Measurements from ENCODE around the gene SYNGAP1.
"Not testable (repeated sequence)": the region's sequence is repeated elsewhere in the genome, so short reads cannot be mapped to it uniquely, and the experiment has no call there.

SYNGAP1 gene

DNA sequence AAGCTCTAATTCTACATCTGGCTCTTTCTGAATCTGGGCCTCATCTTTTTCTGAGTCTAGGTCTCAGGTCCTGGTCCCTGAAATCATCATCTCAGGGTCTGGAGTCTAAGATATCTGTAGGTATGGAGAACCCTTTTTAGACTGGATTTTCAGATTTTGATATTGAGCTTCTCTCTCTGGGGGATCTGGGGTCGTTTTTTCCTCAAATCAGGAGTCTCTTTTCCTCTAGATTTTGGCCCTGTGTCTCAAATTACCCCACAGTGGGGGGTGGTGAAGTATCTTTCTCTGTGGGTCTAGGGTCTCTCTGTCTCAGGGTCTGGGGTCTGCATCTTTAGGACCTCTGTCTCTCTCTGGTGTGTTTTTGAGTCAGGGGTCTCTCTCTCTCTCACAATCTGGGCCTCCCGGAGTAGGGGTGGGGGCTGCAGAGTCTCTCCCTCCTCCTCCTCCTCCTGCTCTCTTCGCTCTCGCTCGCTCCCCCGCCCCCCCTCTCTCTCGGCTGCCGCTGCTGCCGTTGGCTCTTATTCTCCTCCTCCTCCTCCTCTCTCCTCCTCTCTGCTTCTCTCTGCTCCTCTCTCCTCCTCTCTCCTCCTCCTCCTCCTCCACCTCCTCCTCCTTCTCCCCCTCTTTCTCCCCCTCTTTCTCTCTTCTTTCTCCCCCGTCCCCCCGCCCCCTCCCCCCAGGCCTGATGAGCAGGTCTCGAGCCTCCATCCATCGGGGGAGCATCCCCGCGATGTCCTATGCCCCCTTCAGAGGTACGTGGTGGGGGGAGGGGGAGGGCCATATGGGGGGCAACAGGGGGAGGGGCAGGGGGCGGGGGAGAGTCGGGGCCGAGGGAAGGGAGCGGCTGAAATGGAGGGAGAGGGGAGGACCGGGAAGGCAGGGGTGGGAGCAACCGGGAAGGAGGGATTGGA is at the start of gene SYNGAP1:
Gene SYNGAP1, plus strand, starts transcription at position 486 of the 911 bp plus-strand sequence. Its CDS starts 200 bp downstream, at position 686.
- Histone ChIP-seq H3K27me3 (ENCODE audit: control insufficient read depth, insufficient read depth, low read length) (peaks cover 4% of the 10 kb centered on the region), H3K36me3 (ENCODE audit: control insufficient read depth, insufficient read depth, low read length) (no peaks in the 10 kb centered on the region), H3K9ac (ENCODE audit: low read length) (peak within 1 kb of the TSS; percentile 80), H3K4me3 (ENCODE audit: low read length) (no peak within 1 kb of the TSS), H3K4me1 (ENCODE audit: control insufficient read depth, insufficient read depth, low read length) (peaks cover 32% of the 10 kb centered on the region), H3K9me3 (ENCODE audit: control insufficient read depth, low read length) (no peaks in the 10 kb centered on the region)

DNA sequence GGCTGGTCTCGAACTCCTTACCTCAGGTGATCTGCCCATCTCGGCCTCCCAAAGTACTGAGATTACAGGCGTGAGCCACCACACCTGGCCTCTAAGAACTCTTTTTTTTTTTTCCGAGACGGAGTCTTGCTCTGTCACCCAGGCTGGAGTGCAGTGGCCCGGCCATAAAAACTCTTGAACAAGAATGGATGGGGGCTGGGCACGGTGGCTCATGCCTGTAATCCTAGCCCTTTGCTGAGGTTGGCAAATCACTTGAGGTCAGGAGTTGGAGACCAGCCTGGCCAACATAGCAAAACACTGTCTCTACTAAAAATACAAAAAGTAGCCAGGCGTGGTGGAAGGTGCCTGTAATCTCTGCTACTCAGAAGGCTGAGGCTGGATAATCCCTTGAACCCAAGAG is 48.0 kb upstream of the SYNGAP1 start:
- H3K9me3 ChIP-seq (ENCODE audit: control insufficient read depth, low read length); H3K27me3 ChIP-seq (ENCODE audit: control insufficient read depth, insufficient read depth, low read length); H3K4me3 ChIP-seq (ENCODE audit: low read length); H3K36me3 ChIP-seq (ENCODE audit: control insufficient read depth, insufficient read depth, low read length); H3K9ac ChIP-seq (ENCODE audit: low read length): not testable (repeated sequence)
- peaks cover 23% of the 10 kb centered on the region for H3K4me1 ChIP-seq (ENCODE audit: control insufficient read depth, insufficient read depth, low read length)

DNA sequence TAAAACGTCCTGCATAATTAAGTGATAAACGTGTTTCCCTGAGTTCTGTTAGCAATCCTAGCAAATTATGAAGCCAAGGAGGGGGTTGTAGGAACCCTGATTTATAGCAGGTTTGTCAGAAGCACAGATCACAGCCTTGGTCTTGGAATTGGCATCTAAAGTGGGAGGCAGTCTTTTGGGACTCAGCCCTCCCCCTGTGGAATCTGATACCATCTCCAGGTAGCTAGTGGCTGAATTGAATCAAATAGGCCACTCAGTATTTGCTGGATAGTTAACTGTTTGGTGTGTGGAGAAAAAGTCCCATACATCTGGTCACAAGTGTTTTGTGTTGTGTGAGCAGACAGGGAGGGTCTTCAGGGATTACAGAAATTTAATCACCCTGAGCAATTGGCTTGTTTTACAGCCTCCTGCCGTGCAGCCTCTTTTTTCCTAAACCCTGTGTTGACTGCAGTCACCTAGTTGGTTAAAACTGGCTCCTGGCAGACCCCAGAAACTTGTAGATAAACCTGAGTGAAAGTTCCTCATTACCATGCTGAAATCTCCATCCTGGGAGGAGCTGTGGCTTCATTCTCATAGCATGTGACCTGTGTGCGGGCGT is 47.2 kb upstream of the SYNGAP1 start:
- H3K9ac ChIP-seq (ENCODE audit: low read length), result no peak overlapping the region
- no peaks in the 10 kb centered on the region for H3K9me3 ChIP-seq (ENCODE audit: control insufficient read depth, low read length)
- no peaks in the 10 kb centered on the region for H3K27me3 ChIP-seq (ENCODE audit: control insufficient read depth, insufficient read depth, low read length)
- H3K36me3 ChIP-seq (ENCODE audit: control insufficient read depth, insufficient read depth, low read length), result no peaks in the 10 kb centered on the region
- peaks cover 23% of the 10 kb centered on the region for H3K4me1 ChIP-seq (ENCODE audit: control insufficient read depth, insufficient read depth, low read length)
- no peak overlapping the region for H3K4me3 ChIP-seq (ENCODE audit: low read length)

DNA sequence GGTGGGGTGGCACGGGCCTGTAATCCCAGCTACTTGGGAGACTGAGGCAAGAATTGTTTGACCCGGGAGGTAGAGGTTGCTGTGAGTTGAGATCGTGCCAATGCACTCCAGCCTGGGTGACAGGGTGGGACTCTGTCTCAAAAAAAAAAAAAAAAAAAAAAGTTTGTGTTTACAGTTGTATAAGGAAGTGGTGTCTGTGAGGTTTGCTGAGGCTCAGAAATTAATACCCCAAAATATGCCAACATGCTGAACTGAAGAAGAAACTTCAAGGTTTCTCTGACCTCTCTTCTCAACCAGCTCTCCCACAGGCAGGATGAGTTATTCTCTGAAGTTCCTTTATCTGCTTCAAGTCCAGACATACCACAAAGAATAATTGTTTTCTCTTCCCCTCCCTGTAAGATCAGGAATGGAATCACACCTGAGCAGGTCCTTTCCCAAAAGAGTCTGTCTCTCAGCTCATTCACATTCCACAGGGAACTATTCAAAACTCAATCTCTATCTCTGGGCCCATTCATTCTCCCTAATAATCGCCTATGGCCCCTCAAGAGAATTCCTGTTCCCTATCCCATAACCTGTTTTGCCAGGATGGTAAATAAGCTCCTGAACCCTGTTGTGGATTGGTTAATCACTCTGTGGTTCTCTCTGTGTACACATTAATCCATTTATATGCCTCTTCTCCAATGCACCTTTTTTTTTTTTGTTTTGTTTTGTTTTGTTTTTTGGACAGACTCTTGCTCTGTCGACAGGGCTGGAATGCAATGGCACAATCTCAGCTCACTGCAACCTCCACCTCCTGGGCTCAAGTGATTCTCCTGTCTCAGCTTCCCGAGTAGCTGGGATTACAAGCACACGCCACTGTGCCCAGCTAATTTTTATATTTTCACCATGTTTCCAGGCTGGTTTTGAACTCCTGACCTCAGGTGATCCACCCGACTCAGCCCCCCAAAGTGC is 45.6 kb upstream of the SYNGAP1 start:
- no peak overlapping the region for H3K4me3 ChIP-seq (ENCODE audit: low read length)

DNA sequence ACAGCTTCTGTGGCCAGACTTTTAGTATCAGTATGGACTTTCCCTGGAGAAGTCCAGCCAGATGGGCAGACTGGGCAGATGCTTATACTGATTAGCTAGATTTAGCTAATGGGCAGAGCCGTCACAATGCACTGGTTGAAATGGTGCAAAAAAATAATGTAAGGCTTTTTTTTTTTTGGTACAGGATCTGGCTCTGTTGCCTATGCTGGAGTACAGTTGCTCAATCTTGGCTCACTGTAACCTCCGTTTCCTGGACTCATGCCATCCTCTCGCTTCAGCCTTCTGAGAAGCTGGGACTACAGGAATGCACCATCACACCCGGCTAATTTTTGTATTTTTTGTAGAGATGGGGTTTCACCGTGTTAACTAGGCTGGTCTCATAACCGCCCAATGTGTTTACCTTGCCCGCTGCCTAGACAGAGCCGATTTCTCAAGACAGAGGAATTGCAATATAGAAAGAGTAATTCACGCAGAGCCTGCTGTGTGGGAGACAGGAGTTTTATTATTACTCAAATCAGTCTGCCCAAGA is 44.7 kb upstream of the SYNGAP1 start:
- H3K27me3 ChIP-seq (ENCODE audit: control insufficient read depth, insufficient read depth, low read length), result no peaks in the 10 kb centered on the region
- no peaks in the 10 kb centered on the region for H3K9me3 ChIP-seq (ENCODE audit: control insufficient read depth, low read length)
- no peak overlapping the region for H3K9ac ChIP-seq (ENCODE audit: low read length)
- H3K4me3 ChIP-seq (ENCODE audit: low read length), result no peak overlapping the region
- no peaks in the 10 kb centered on the region for H3K36me3 ChIP-seq (ENCODE audit: control insufficient read depth, insufficient read depth, low read length)
- H3K4me1 ChIP-seq (ENCODE audit: control insufficient read depth, insufficient read depth, low read length), result peaks cover 23% of the 10 kb centered on the region

More for the DNA sequence above, 45.6 kb upstream of the SYNGAP1 start:
- Histone ChIP-seq H3K36me3 (ENCODE audit: control insufficient read depth, insufficient read depth, low read length) (no peaks in the 10 kb centered on the region), H3K9ac (ENCODE audit: low read length) (no peak overlapping the region), H3K4me1 (ENCODE audit: control insufficient read depth, insufficient read depth, low read length) (peaks cover 23% of the 10 kb centered on the region), H3K27me3 (ENCODE audit: control insufficient read depth, insufficient read depth, low read length) (no peaks in the 10 kb centered on the region), H3K9me3 (ENCODE audit: control insufficient read depth, low read length) (no peaks in the 10 kb centered on the region)

DNA sequence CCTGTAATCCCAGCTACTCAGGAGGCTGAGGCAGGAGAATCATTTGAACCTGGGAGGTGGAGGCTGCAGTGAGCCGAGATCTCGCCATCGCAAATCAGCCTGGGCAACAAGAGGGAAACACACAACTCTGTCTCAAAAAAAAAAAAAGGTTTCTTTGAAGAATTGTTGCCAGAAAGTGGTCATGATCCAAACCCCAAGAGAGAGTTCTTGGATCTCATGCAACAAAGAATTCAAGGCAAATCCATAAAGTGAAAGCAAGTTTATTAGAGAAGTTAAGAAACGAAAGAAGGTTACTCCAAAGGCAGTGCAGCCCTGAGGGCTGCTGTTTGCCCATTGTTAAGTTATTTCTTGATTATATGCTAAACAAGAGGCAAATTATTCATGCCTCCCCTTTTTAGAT is 42.7 kb upstream of the SYNGAP1 start:
- Histone ChIP-seq H3K36me3 (ENCODE audit: control insufficient read depth, insufficient read depth, low read length) (no peaks in the 10 kb centered on the region), H3K27me3 (ENCODE audit: control insufficient read depth, insufficient read depth, low read length) (no peaks in the 10 kb centered on the region), H3K4me1 (ENCODE audit: control insufficient read depth, insufficient read depth, low read length) (peaks cover 23% of the 10 kb centered on the region), H3K9me3 (ENCODE audit: control insufficient read depth, low read length) (no peaks in the 10 kb centered on the region), H3K4me3 (ENCODE audit: low read length) (no peak overlapping the region), H3K9ac (ENCODE audit: low read length) (no peak overlapping the region)

DNA sequence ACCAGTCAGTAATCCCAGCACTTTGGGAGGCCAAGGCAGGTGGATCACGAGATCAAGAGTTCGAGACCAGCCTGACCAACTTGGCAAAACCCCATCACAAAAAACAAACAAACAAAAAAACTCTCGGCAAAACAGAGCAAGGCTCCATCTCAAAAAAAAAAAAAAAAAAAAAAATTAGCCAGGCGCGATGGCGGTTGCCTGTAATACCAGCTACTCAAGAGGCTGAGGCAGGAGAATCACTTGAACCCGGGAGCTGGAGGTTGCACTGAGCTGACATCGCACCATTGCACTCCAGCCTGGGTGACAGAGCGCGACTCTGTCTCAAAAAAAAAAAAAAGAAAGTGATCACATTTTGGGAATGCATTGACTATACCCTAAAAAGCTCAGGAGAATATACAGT is 40.7 kb upstream of the SYNGAP1 start:
- H3K9ac ChIP-seq (ENCODE audit: low read length); H3K36me3 ChIP-seq (ENCODE audit: control insufficient read depth, insufficient read depth, low read length); H3K27me3 ChIP-seq (ENCODE audit: control insufficient read depth, insufficient read depth, low read length); H3K9me3 ChIP-seq (ENCODE audit: control insufficient read depth, low read length); H3K4me3 ChIP-seq (ENCODE audit: low read length): not testable (repeated sequence)
- H3K4me1 ChIP-seq (ENCODE audit: control insufficient read depth, insufficient read depth, low read length), result peaks cover 17% of the 10 kb centered on the region

DNA sequence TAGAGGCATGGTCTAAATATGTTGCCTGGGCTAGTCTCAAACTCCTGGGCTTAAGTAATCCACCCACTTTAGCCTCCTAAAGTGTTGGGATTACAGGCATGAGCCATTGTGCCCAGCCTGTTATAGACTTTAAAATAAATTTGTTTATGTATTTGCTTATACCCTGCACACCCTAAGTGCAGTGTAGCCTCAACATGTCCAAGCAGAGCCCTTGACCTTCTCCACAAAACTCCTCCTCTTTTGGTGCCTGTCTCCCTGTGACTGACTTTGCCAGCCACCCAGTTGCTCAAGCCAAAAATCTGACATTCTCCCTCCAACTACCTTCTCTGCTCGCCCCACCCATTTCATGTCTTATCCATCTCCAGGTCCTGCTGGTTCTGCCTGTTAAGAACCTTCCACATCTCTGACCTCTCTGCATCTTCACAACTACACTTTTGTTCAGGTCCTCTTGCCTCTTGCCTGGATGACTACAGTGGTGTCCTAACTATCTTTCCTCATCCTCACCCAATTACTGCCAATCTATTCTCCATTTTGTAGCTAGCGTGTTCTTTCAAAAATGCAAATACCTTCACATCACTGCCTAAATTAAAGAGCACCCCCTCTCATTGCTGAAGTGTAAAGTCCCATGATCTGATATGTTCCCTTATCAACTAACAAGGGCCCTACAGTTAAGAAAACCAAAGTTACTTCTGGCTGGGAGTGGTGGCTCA is 39.4 kb upstream of the SYNGAP1 start:
- Histone ChIP-seq H3K4me3 (ENCODE audit: low read length) (no peak overlapping the region), H3K9me3 (ENCODE audit: control insufficient read depth, low read length) (no peaks in the 10 kb centered on the region), H3K9ac (ENCODE audit: low read length) (no peak overlapping the region), H3K4me1 (ENCODE audit: control insufficient read depth, insufficient read depth, low read length) (peaks cover 5% of the 10 kb centered on the region), H3K27me3 (ENCODE audit: control insufficient read depth, insufficient read depth, low read length) (no peaks in the 10 kb centered on the region), H3K36me3 (ENCODE audit: control insufficient read depth, insufficient read depth, low read length) (no peaks in the 10 kb centered on the region)

DNA sequence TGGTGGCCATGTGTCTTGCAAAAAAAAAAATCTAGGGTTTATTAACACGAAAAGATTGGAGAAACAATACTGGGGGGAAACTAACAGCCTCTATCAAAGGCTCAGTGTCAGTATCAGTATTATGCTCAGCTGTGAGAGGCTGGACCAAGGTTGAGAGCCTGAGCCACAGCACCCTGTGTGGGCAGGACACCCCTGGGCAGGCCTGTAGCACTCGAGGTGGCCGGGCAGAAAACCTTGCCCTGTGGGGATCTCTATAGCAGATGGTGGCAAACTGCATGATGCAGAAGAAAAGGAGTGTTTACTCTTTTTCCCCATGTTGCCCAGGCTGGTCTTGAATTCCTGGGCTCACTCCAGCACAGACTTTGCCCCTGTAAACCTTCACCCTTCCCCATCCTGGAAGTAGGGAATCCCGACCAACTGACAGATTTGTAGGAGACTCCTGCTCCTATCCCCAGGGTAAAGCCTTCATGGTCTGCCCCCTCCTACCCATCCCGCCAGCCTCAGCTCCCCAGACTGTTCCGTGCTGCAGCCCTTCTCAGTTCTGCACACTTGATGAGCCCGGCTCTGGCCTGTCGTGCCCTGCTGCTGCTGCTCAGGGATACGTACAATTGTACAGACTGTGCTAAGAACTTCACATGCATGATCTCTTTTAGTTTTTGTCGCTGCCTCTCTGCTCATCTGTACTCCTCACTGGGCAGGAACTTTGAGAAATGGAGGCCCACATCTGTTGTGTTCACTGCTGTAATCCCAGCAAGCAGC is 36.3 kb upstream of the SYNGAP1 start:
- no peak overlapping the region for H3K4me3 ChIP-seq (ENCODE audit: low read length)
- H3K36me3 ChIP-seq (ENCODE audit: control insufficient read depth, insufficient read depth, low read length), result no peaks in the 10 kb centered on the region
- no peaks in the 10 kb centered on the region for H3K9me3 ChIP-seq (ENCODE audit: control insufficient read depth, low read length)
- no peaks in the 10 kb centered on the region for H3K27me3 ChIP-seq (ENCODE audit: control insufficient read depth, insufficient read depth, low read length)
- H3K9ac ChIP-seq (ENCODE audit: low read length), result no peak overlapping the region
- H3K4me1 ChIP-seq (ENCODE audit: control insufficient read depth, insufficient read depth, low read length), result no peaks in the 10 kb centered on the region

DNA sequence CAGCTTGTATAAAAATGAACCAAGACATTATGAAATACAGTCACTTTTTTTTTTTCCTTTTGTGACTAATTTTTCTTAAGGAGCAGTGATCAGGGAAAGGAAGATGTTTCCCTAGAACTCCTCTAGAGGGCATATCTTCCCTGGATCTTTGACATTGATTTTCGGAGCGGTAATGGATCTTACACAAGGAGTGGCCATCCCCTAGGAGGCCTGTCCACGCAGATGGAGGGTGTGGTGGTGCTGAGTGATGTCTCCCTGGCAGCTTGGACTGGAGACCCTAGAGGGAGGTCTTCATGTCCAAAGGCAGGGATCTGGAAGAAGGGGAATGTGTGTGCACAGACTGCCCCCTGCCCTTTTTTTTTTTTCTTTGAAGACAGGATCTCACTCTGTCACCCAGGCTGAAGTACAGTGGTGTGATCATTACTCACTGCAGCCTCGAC is 35.3 kb upstream of the SYNGAP1 start:
- no peak overlapping the region for H3K9ac ChIP-seq (ENCODE audit: low read length)
- no peaks in the 10 kb centered on the region for H3K27me3 ChIP-seq (ENCODE audit: control insufficient read depth, insufficient read depth, low read length)
- no peaks in the 10 kb centered on the region for H3K4me1 ChIP-seq (ENCODE audit: control insufficient read depth, insufficient read depth, low read length)
- H3K36me3 ChIP-seq (ENCODE audit: control insufficient read depth, insufficient read depth, low read length), result no peaks in the 10 kb centered on the region
- no peak overlapping the region for H3K4me3 ChIP-seq (ENCODE audit: low read length)
- H3K9me3 ChIP-seq (ENCODE audit: control insufficient read depth, low read length), result no peaks in the 10 kb centered on the region

DNA sequence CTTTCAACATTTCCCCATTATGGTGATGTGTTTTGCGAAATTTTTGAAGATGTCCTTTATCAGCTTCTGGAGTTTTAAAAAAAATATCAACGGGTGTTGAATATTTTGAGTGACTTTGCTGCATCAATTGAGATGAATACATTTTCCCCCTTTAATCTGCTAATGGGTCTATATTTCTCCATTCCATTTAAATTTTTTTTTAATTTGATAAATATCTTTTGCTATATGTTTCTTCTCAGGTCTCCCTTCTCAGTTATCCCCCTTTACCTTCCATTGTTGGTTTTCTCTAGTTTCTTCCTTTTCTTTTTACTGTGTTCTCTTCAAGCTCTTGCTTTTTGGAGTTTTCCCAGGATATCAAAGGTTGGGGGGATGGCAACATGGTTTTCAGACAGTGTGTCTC is 29.7 kb upstream of the SYNGAP1 start:
- H3K4me3 ChIP-seq (ENCODE audit: low read length), result no peak overlapping the region
- H3K9me3 ChIP-seq (ENCODE audit: control insufficient read depth, low read length), result no peaks in the 10 kb centered on the region
- no peak overlapping the region for H3K9ac ChIP-seq (ENCODE audit: low read length)
- peaks cover 15% of the 10 kb centered on the region for H3K4me1 ChIP-seq (ENCODE audit: control insufficient read depth, insufficient read depth, low read length)
- H3K27me3 ChIP-seq (ENCODE audit: control insufficient read depth, insufficient read depth, low read length), result no peaks in the 10 kb centered on the region
- H3K36me3 ChIP-seq (ENCODE audit: control insufficient read depth, insufficient read depth, low read length), result no peaks in the 10 kb centered on the region
